ENCODE results near the gene CLCN1.
A peak's percentile ranks its signal among the peaks of the same experiment; 100 is the strongest.
"Not testable (repeated sequence)": the region's sequence is repeated elsewhere in the genome, so short reads cannot be mapped to it uniquely, and the experiment has no call there.

Gene CLCN1

GRCh38 chr7:143284591-143285469 lies 31.1 kb upstream of the CLCN1 start, which contains the start of gene TMEM139:
Gene TMEM139, plus strand, starts transcription at chr7:143284958. Its CDS starts 1,000 bp downstream, at chr7:143285958.
- Histone ChIP-seq H3K9ac (no peak within 1 kb of the TSS), H3K4me1 (peaks cover 19% of the 10 kb centered on the region), H3K9me3 (peaks cover 8% of the 10 kb centered on the region; the same call in 1 of the 2 replicates), H3K27ac (no peak within 1 kb of the TSS), H3K36me3 (no peaks in the 10 kb centered on the region), H4K20me1 (peaks cover 9% of the 10 kb centered on the region), H3K27me3 (no peaks in the 10 kb centered on the region), H3K4me2 (no peak within 1 kb of the TSS), H3K4me3 (no peak within 1 kb of the TSS)
- TF ChIP-seq Cebpa-rat (IDR thresholded peaks at IDR 0.05), result no peak

GRCh38 chr7:143285470-143285778 lies 30.5 kb upstream of the CLCN1 start:
- TF ChIP-seq Cebpa-rat (IDR thresholded peaks at IDR 0.05), result no peak
- Histone ChIP-seq H3K27ac (no peak overlapping the region), H3K4me1 (peaks cover 25% of the 10 kb centered on the region), H3K4me3 (no peak overlapping the region), H4K20me1 (peaks cover 15% of the 10 kb centered on the region), H3K9me3 (peaks cover 8% of the 10 kb centered on the region; the same call in 1 of the 2 replicates), H3K9ac (no peak overlapping the region), H3K36me3 (peaks cover 4% of the 10 kb centered on the region), H3K27me3 (no peaks in the 10 kb centered on the region), H3K4me2 (no peak overlapping the region)

GRCh38 chr7:143285806-143286521 lies 29.9 kb upstream of the CLCN1 start:
- H3K27ac ChIP-seq, result no peak overlapping the region
- H4K20me1 ChIP-seq, result peaks cover 20% of the 10 kb centered on the region
- H3K4me1 ChIP-seq, result peaks cover 31% of the 10 kb centered on the region
- TF ChIP-seq Cebpa-rat (IDR thresholded peaks at IDR 0.05), result no peak
- H3K27me3 ChIP-seq, result no peaks in the 10 kb centered on the region
- H3K9me3 ChIP-seq, result peaks cover 8% of the 10 kb centered on the region; the same call in 1 of the 2 replicates
- H3K9ac ChIP-seq, result no peak overlapping the region
- H3K36me3 ChIP-seq, result peaks cover 9% of the 10 kb centered on the region
- no peak overlapping the region for H3K4me3 ChIP-seq
- no peak overlapping the region for H3K4me2 ChIP-seq

- H3K9me3 ChIP-seq, result peaks cover 8% of the 10 kb centered on the region; the same call in 1 of the 2 replicates
- TF ChIP-seq Cebpa-rat (IDR thresholded peaks at IDR 0.05), result no peak
- H3K36me3 ChIP-seq, result peaks cover 14% of the 10 kb centered on the region
- peaks cover 35% of the 10 kb centered on the region for H3K4me1 ChIP-seq
- no peaks in the 10 kb centered on the region for H3K27me3 ChIP-seq
- no peak overlapping the region for H3K4me2 ChIP-seq
- H4K20me1 ChIP-seq, result peaks cover 26% of the 10 kb centered on the region
- no peak overlapping the region for H3K9ac ChIP-seq
- no peak overlapping the region for H3K4me3 ChIP-seq
- no peak overlapping the region for H3K27ac ChIP-seq
These were observed 29.4 kb upstream of the CLCN1 start for GRCh38 chr7:143286522-143286890.

- peaks cover 35% of the 10 kb centered on the region for H3K4me1 ChIP-seq
- H3K27ac ChIP-seq, result no peak overlapping the region; the same call in 1 of the 2 replicates
- no peak for TF ChIP-seq Cebpa-rat (IDR thresholded peaks at IDR 0.05)
- peak overlapping the region; percentile 95 for H3K4me3 ChIP-seq
- peaks cover 33% of the 10 kb centered on the region for H4K20me1 ChIP-seq
- peaks cover 23% of the 10 kb centered on the region for H3K36me3 ChIP-seq
- no peaks in the 10 kb centered on the region for H3K27me3 ChIP-seq
- H3K9ac ChIP-seq, result no peak overlapping the region
- peak overlapping the region; percentile 65 for H3K4me2 ChIP-seq
- peaks cover 8% of the 10 kb centered on the region; the same call in 1 of the 2 replicates for H3K9me3 ChIP-seq
These were observed 28.5 kb upstream of the CLCN1 start for GRCh38 chr7:143287339-143287934.

- peaks cover 31% of the 10 kb centered on the region for H3K36me3 ChIP-seq
- peak within 1 kb of the TSS; percentile 99 for H3K27ac ChIP-seq
- TF ChIP-seq Cebpa-rat (IDR thresholded peaks at IDR 0.05), result no peak
- H3K4me1 ChIP-seq, result peaks cover 35% of the 10 kb centered on the region
- H4K20me1 ChIP-seq, result peaks cover 41% of the 10 kb centered on the region
- peak within 1 kb of the TSS; percentile 98 for H3K9ac ChIP-seq
- H3K4me3 ChIP-seq, result peak within 1 kb of the TSS; percentile 95
- peaks cover 8% of the 10 kb centered on the region; the same call in 1 of the 2 replicates for H3K9me3 ChIP-seq
- no peaks in the 10 kb centered on the region for H3K27me3 ChIP-seq
- peak within 1 kb of the TSS; percentile 92 for H3K4me2 ChIP-seq
These were observed 27.7 kb upstream of the CLCN1 start, which contains the start of gene CASP2 for GRCh38 chr7:143287935-143288826. Gene CASP2, plus strand, starts transcription at chr7:143288351. Its CDS starts 105 bp downstream, at chr7:143288456.

- peaks cover 47% of the 10 kb centered on the region for H4K20me1 ChIP-seq
- peak overlapping the region; percentile 98 for H3K9ac ChIP-seq
- H3K9me3 ChIP-seq, result peaks cover 8% of the 10 kb centered on the region; the same call in 1 of the 2 replicates
- H3K27ac ChIP-seq, result peak overlapping the region; percentile 99
- peaks cover 31% of the 10 kb centered on the region for H3K4me1 ChIP-seq
- TF ChIP-seq Cebpa-rat (IDR thresholded peaks at IDR 0.05), result no peak
- peak overlapping the region; percentile 92 for H3K4me2 ChIP-seq
- peak overlapping the region; percentile 95 for H3K4me3 ChIP-seq
- H3K27me3 ChIP-seq, result no peaks in the 10 kb centered on the region
- peaks cover 37% of the 10 kb centered on the region for H3K36me3 ChIP-seq
These were observed 27.1 kb upstream of the CLCN1 start for GRCh38 chr7:143288836-143289235.

- H3K9ac ChIP-seq, result peak overlapping the region; percentile 98
- peaks cover 8% of the 10 kb centered on the region; the same call in 1 of the 2 replicates for H3K9me3 ChIP-seq
- peak overlapping the region; percentile 92 for H3K4me2 ChIP-seq
- H3K4me3 ChIP-seq, result peak overlapping the region; percentile 95
- H4K20me1 ChIP-seq, result peaks cover 53% of the 10 kb centered on the region
- H3K36me3 ChIP-seq, result peaks cover 43% of the 10 kb centered on the region
- peaks cover 29% of the 10 kb centered on the region for H3K4me1 ChIP-seq
- peak overlapping the region; percentile 99 for H3K27ac ChIP-seq
- no peaks in the 10 kb centered on the region for H3K27me3 ChIP-seq
- no peak for TF ChIP-seq Cebpa-rat (IDR thresholded peaks at IDR 0.05)
These were observed 26.5 kb upstream of the CLCN1 start for GRCh38 chr7:143289421-143289820.

- H3K4me3 ChIP-seq, result peak overlapping the region; percentile 95
- not testable (repeated sequence) for H3K27ac ChIP-seq, H3K9me3 ChIP-seq, H3K27me3 ChIP-seq
- peaks cover 48% of the 10 kb centered on the region for H3K36me3 ChIP-seq
- H4K20me1 ChIP-seq, result peaks cover 58% of the 10 kb centered on the region
- peaks cover 29% of the 10 kb centered on the region for H3K4me1 ChIP-seq
- peak overlapping the region; percentile 98; the same call in 1 of the 2 replicates for H3K9ac ChIP-seq
- H3K4me2 ChIP-seq, result peak overlapping the region; percentile 92
These were observed 26.0 kb upstream of the CLCN1 start for GRCh38 chr7:143289888-143290287.
